Psoas muscle (tissue), 8 donors: Measurements from ENCODE around the gene CLINT1. TPM values are rescaled to one million over a fixed set of nuclear protein-coding genes. Genes with fewer than 3 reads are reported as not detected.
A peak's percentile ranks its signal among the peaks of the same experiment; 100 is the strongest.

ENCODE experiments used
- ATAC-seq, 4 donors: fragments of 200-7000 bp; cut with Tn5 transposase; one replicate each; pipeline ENCODE4 v1.9.1; 2020; ENCODE audit warnings: moderate library complexity in 3 of 4, mild to moderate bottlenecking in 2 of 4
- DNase-seq, 2 donors: peaks; one replicate each; pipeline ENCODE4 v3.0.0-alpha.2; 2020
- H3K27ac ChIP-seq: fragments of 200-600 bp; one replicate; pipeline ENCODE4 v1.8.0; 2022
- H3K27me3 ChIP-seq, 3 donors: fragments of 200-600 bp in 1 of 3; one replicate each; pipeline versions ENCODE4 v1.6.1 to v1.8.0; 2013 to 2022; ENCODE audit warnings: low read length in 2 of 3, mild to moderate bottlenecking in 2 of 3, moderate library complexity in 1 of 3; ENCODE audit not compliant: insufficient read depth in 3 of 3
- H3K36me3 ChIP-seq, 2 donors: fragments of 200-600 bp in 1 of 2; one replicate each; pipeline versions ENCODE4 v1.6.1 to v1.8.0; 2013 to 2022; ENCODE audit warnings: low read depth in 1 of 2, mild to moderate bottlenecking in 1 of 2, moderate library complexity in 1 of 2; ENCODE audit not compliant: insufficient read depth in 1 of 2
- H3K4me1 ChIP-seq: fragments of 200-600 bp; one replicate; pipeline ENCODE4 v1.8.0; 2022
- H3K4me3 ChIP-seq: fragments of 200-600 bp; one replicate; pipeline ENCODE4 v1.8.0; 2022; ENCODE audit warnings: mild to moderate bottlenecking
- H3K9me3 ChIP-seq: fragments of 200-600 bp; one replicate; pipeline ENCODE4 v1.8.0; 2022
- CTCF ChIP-seq: fragments of 200-600 bp; IDR thresholded peaks from one replicate; pipeline ENCODE4 v1.8.0; 2022; ENCODE audit warnings: antibody characterized with exemption
- WGBS, 3 donors: extraction: QIAGEN DNeasy Blood & Tissue Kit; methylation state at CpG; one replicate each; pipeline versions ENCODE4 v1.1.6 to v1.1.7; 2013; 5-methylcytosine and 5-hydroxymethylcytosine counted together
- intact Hi-C, 2 donors: fragments of 100-400 bp; cut with DNase I; formaldehyde crosslinking; loops; one replicate each; pipeline versions ENCODE4 v1.11.0 to v1.14.2; 2022
- polyA plus RNA-seq, 3 donors: library from polyadenylated mRNA; stranded (reverse); fragments of 200-250 nt; gene quantifications; one replicate each; pipeline ENCODE4 v1.2.3, GENCODE V29; 2013
- total RNA-seq, 4 donors: library from RNA; stranded (reverse); fragmentation: NEBNext Ultra II Directional in 2 of 4; extraction: Animal tissue kit (Norgen Biotek cat#: 25700) in 2 of 4; gene quantifications; one replicate each; pipeline versions ENCODE4 v1.2.1 to v1.2.4, GENCODE V29; 2021 to 2023
- donor health status: healthy with polysubstance abuse.
- donor health status: DM: no; HTN: no; CAD: no; lungs with moderate emphysema.
- donor health status: Bipolar disorder and iron deficiency.
- donor health status: healthy.
- donor health status: DM: yes; HTN: yes; CAD: no.
- donor health status: DM: no; HTN: no; CAD: no.
- donor health status: DM: no; HTN: no; CAD: no.
- donor health status: DM: yes; HTN: yes; CAD: no.

CLINT1 gene
- total and polyA plus RNA-seq, 7 donors = 37.9 to 89.7 (median 67.5) TPM

- no peak for ATAC-seq
- DNase-seq = no peak
- H3K36me3 ChIP-seq = no peaks in the 10 kb centered on the region
- no peaks in the 10 kb centered on the region for H3K27me3 ChIP-seq
- H3K4me3 ChIP-seq = no peak overlapping the region
- intact Hi-C loops = no loop called here
- no peaks in the 10 kb centered on the region for H3K9me3 ChIP-seq
- no peak for TF ChIP-seq CTCF
- 25 to 30% (median 25%) methylated on average over 3 of the region's 3 CpGs for WGBS, 3 donors
- H3K4me1 ChIP-seq = peaks cover 38% of the 10 kb centered on the region
- H3K27ac ChIP-seq = peak overlapping the region; percentile 13
Observed at GRCh38 chr5:157827423-157827822, 31.5 kb downstream of the CLINT1 start.

GRCh38 chr5:157823655-157824054 is 35.3 kb downstream of the CLINT1 start:
- ATAC-seq (no peak), DNase-seq (no peak)
- Histone ChIP-seq H3K4me1 (peaks cover 54% of the 10 kb centered on the region), H3K9me3 (no peaks in the 10 kb centered on the region), H3K27me3 (no peaks in the 10 kb centered on the region), H3K27ac (no peak overlapping the region), H3K36me3 (no peaks in the 10 kb centered on the region), H3K4me3 (no peak overlapping the region)
- no peak for TF ChIP-seq CTCF
- WGBS, 3 donors = 91 to 94% (median 93%) methylated on average over 8 of the region's 8 CpGs
- intact Hi-C loops = loop anchor here in 1 of 2 donors (5.0 kb wide), 1 partner anchor 34 kb away; the partner anchor contains the start of gene CLINT1

- ATAC-seq (no peak), DNase-seq (no peak)
- WGBS, 3 donors = 83 to 91% (median 85%) methylated on average over 7 of the region's 7 CpGs
- intact Hi-C loops = loop anchor here in 1 of 2 donors (5.0 kb wide), 1 partner anchor 35 kb away; the partner anchor contains the start of gene CLINT1
- no peak for TF ChIP-seq CTCF
- Histone ChIP-seq H3K4me3 (no peak overlapping the region), H3K27me3 (no peaks in the 10 kb centered on the region), H3K4me1 (peaks cover 39% of the 10 kb centered on the region), H3K27ac (no peak overlapping the region), H3K9me3 (no peaks in the 10 kb centered on the region), H3K36me3 (peaks cover 0 to under 1% of the 10 kb centered on the region in 2 donors)
Observed at GRCh38 chr5:157821822-157822622, 36.9 kb downstream of the CLINT1 start.

- Histone ChIP-seq H3K27ac (no peak overlapping the region), H3K27me3 (no peaks in the 10 kb centered on the region), H3K4me1 (peaks cover 33% of the 10 kb centered on the region), H3K9me3 (no peaks in the 10 kb centered on the region), H3K36me3 (peaks cover 0 to 4% of the 10 kb centered on the region in 2 donors), H3K4me3 (no peak overlapping the region)
- intact Hi-C loops = loop anchor here in 1 of 2 donors (5.0 kb wide), 1 partner anchor 36 kb away; the partner anchor contains the start of gene CLINT1
- ATAC-seq = no peak
- WGBS, 3 donors = 75 to 97% (median 88%) methylated on average over 1 of the region's 1 CpG
- no peak for DNase-seq
- no peak for TF ChIP-seq CTCF
Observed at GRCh38 chr5:157821405-157821804, 37.5 kb downstream of the CLINT1 start.
